ENCODE measurements around the gene MANF. TPM values are rescaled to one million over a fixed set of nuclear protein-coding genes. Genes with fewer than 3 reads are reported as not detected.
"Not testable (repeated sequence)": the region's sequence is repeated elsewhere in the genome, so short reads cannot be mapped to it uniquely, and the experiment has no call there.

MANF gene
- total RNA-seq, 1 donor from 2014 or later = 75.7 TPM

DNA sequence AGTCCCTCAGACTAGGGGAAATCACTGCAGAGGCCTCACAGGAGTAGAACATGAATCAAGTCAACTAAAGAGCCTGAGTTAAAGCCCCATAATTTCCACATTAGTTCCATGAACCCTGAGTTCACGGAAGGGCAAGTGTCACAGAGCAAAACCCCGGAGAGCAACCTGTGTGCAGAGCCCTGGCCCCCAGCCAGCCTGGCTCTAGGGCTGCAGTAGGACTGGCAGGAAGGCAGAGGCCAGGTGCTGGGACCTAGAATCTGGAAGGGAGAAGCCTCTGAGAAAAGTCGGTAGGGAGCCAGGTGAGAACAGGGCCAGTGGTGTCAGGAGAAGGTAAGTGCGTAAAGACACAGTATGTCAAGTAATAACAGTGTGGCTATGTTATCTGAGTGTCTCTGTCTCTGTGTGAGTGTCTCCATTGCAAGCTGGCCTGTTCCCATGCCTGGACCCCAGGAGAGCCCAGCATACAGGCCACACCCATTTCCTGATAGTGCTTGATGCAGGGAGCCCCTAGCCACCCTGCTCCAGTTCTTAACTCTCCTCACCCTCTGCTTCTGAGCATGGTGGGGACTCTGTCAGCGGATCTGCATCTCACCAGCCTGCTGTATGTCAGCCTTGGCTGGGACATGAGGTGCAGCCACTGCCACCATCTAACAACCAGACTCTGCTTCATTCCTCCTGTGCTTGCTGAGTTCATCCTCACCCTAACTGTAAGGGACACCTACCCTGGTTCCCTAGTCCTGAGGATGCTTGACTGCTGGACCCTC lies 11.3 kb upstream of the MANF start:
- DNase-seq (ENCODE audit: low read depth in 2 of 2) = no peak

DNA sequence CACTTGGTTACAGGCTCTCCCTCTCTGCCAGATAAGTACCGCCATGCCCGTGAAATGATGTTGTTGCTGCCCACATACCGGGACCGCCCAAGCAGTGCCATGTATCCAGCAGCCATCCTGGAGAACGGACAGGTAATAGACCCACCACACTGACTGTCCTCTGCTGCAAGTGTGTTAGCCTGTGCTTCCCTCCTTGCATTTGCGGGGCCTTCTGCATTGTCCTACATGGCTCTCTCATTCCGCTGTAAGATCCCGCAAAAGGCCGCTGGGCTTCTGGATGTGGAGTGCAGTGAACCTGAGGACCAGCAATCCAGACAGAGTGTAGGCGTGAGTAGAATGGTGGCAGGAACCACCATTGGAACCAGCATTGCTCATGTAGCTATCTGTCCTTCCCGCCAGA lies 10.6 kb upstream of the MANF start:
- no peak for DNase-seq (ENCODE audit: low read depth in 2 of 2)

DNA sequence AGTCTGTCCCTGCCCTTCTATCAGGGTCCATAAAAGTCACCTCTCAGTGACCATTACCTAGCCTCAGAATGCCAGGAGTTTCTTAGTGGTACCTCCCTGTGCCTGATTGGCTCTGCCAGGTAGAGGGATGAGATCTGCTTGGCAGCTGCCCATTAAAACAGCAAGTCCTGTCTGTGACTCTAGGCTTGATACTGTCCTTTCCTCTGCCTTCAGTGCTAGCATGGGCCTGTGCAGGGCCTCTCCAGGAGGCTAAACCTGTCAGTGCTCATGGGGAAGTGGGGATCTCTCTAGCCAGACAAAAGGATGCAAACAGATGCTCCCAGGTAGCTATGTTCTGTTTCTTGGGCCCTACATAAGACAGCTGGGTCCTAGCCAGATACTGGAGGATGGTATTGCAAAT lies 10.0 kb upstream of the MANF start:
- DNase-seq (ENCODE audit: low read depth in 2 of 2) = no peak

- no peak for DNase-seq (ENCODE audit: low read depth in 2 of 2)
Observed at GRCh38 chr3:51375571-51375970, 9.5 kb upstream of the MANF start.

- no peak for DNase-seq (ENCODE audit: low read depth in 2 of 2)
Observed at GRCh38 chr3:51378065-51378464, 7.0 kb upstream of the MANF start.

- no peak for DNase-seq (ENCODE audit: low read depth in 2 of 2)
Observed at GRCh38 chr3:51378726-51379125, 6.4 kb upstream of the MANF start.

- DNase-seq (ENCODE audit: low read depth in 2 of 2) = peak in 1 of 2 donors; percentile 21
Observed at GRCh38 chr3:51379301-51379700, 5.8 kb upstream of the MANF start.

GRCh38 chr3:51379746-51380455 lies 5.2 kb upstream of the MANF start:
- no peak for DNase-seq (ENCODE audit: low read depth in 2 of 2)

DNA sequence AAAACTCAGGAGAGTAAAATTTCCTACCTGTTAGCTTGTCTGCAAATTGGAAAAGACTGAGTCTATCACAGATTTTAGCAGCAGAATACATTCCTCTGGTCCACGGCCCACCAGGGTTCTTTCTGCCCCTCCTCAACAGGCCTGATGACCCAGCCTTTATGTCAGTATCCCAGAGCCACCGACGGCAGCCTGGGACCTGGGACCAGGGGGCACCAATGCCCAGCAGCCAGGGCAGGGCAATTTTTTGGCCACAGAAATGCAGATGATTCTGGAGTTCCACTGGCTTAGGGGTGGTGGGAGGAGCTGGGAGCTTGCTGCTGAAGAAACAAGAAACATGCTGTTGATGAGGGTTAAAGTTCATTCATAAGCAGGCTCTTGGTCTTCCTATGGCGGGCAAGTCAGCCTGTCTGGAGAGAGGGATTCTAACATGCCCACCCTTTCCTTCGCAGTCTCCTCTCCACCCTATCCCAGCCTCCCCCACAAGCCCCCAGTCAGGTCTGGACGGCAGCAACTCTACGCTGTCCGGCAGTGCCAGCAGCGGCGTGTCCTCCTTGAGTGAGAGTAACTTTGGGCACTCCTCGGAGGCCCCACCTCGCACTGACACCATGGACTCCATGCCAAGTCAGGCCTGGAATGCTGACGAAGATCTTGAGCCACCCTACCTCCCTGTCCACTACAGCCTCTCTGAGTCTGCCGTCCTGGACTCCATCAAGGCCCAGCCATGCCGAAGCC lies 4.3 kb upstream of the MANF start:
- DNase-seq (ENCODE audit: low read depth in 2 of 2) = no peak

DNA sequence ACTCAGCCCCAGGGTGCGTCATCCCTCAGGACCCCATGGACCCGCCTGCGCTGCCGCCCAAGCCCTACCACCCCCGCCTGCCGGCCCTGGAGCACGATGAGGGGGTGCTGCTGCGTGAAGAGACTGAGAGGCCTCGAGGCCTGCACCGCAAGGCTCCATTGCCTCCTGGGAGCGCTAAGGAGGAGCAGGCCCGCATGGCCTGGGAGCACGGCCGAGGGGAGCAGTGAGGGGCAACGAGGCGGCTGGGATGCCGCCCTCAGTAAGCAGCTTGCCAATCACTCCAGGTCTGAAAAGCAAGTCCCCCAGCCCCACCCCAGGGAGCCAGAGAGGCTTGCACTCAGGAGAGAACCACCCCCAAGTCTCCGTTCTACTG lies 3.8 kb upstream of the MANF start:
- no peak for DNase-seq (ENCODE audit: low read depth in 2 of 2)

GRCh38 chr3:51382076-51382745 lies 2.9 kb upstream of the MANF start:
- DNase-seq (ENCODE audit: low read depth in 2 of 2) = no peak

DNA sequence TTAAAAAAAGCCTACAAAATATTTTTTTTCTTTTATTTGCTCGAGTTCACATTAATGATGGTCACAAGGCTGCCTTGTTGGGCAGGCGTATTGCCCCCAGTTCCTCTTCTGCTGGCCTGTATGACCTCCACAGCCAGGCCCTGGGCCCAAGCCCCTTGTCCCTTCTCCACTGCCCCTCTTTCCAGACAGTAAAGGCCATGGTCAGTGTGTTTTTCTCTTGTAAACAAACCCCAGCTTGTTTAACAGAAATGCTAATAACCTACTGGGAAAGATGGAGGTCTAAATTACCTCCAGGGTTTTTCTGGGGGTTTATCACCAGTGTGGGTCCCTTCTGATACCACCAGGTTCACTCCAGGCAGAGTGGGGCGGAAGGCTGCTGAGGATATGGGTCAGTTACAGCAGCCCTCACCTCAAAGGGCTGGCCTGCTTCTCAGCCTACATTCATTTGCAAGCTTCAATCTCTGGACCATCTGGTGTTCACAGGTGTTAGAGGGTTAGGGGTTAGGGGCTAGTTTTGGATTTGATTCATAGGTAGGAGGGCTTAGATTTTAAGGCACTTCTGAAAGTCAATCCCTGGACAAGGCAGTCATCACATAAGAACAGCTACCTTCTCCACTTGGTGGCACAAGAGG lies 2.0 kb upstream of the MANF start:
- no peak for DNase-seq (ENCODE audit: low read depth in 2 of 2)

DNA sequence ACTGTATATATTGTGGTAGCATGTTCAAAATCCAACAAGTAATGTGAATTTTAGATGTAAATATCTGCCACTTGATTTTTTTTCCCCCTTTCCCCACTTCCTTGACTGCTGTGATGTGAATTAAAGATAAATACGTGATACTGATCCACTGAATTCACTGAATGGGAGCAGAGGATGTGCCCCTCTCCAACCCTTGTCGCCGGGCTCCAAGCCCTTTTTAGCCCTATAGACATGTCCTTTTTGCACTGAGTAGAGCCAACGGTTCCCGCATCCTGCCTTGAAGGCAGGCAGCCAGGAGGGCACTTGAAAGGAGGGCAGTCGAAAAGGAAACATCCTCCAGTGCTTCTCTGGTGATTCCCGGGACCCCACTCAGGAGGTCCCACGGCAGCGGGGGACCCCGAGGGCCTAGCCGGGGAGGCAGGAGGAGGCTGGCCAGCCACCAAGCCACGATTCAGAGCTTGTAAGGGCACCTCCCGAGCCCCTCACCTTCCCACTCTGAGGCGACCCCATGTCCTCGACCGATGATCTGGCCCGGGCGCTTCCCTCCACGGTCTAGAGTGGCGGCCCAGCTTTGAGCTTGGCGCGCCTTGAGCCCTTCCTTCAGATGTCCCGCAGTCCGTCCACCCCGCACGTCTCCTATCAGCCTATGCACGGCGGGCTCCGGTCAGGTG lies 901 bp upstream of the MANF start:
- peak; percentile 3 to 32 for DNase-seq (ENCODE audit: low read depth in 2 of 2)

- DNase-seq (ENCODE audit: low read depth in 2 of 2) = peak in 1 of 2 donors; percentile 31
Observed at GRCh38 chr3:51385621-51386091, 565 bp downstream of the MANF start.

DNA sequence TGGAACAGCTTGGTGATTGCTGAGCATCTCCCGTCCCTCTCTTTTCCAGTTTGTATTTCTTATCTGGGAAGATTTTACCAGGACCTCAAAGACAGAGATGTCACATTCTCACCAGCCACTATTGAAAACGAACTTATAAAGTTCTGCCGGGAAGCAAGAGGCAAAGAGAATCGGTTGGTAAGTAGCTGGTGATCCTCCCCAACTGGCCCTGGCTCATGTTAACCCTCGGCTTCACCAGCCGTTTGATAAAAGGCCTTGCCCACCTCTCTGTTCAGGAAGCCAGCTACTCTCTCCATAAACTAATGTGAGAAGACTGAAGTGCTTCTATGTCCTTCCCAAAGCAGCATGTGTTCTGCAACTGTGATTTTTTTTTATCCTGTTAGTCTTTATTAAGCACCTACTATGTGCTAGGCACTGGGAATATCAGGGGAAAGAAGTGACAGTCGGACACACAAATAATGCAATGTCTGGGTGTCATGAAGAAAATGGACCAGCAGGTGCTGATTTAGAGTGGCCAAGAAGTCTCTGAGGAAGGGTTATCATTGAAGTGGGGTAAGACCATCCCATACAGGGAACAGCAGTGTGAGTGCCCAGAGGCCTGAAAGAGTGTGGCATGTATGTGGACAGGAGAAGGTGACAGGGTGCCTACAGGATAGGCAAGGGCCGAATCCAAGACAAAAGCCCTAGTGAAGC lies 1.2 kb downstream of the MANF start:
- DNase-seq (ENCODE audit: low read depth in 2 of 2) = no peak

DNA sequence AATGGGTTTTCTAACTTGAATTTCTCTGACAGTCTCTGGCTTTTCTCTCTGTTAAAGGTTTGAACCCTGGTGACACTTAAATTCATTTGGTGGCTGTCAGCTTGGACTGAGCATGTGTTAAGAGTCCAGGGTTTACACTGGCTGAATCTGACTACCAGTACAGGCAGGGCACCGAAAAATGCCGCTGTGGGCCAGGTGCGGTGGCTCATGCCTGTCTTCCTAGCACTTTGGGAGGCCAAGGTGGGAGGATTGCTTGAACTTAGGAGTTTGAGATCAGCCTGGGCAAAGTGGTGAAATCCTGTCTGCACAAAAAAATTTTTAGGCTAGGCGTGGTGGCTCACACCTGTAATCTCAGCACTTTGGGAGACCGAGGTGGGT lies 1.8 kb downstream of the MANF start:
- no peak for DNase-seq (ENCODE audit: low read depth in 2 of 2)

- DNase-seq (ENCODE audit: low read depth in 2 of 2) = not testable (repeated sequence)
Observed at GRCh38 chr3:51387281-51387680, 2.2 kb downstream of the MANF start.

DNA sequence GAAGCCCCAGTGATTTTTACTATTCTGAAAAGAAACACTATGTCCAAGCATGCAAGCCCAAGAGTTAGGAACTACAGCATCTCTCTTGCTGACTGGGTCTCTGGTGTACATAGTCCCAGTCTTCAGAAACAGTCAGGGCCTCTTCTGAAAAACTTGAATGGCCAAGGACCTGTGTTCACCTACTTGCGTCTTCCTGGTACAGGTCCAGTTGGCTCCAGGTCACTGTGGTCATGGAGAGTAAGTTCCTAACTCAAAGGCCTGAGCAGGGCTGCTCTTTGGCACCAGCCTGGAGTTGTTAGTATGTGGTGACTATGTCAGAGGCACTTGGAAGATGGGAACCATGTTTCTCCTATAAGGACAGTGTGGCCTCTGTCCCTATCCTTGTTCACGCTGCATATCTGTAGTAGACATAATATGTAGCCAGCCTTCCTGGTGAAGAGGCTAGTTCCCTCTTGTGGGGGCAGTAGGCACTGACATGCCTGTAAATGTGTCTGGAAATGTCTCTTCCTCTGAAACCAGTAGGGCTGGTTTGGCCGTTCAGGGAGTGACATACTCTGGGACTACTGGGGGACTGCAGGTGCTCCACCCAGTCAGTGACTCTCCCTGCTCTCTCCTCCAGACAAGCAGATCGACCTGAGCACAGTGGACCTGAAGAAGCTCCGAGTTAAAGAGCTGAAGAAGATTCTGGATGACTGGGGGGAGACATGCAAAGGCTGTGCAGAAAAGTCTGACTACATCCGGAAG lies 3.4 kb downstream of the MANF start:
- peak in 1 of 2 donors; percentile 44 for DNase-seq (ENCODE audit: low read depth in 2 of 2)

DNA sequence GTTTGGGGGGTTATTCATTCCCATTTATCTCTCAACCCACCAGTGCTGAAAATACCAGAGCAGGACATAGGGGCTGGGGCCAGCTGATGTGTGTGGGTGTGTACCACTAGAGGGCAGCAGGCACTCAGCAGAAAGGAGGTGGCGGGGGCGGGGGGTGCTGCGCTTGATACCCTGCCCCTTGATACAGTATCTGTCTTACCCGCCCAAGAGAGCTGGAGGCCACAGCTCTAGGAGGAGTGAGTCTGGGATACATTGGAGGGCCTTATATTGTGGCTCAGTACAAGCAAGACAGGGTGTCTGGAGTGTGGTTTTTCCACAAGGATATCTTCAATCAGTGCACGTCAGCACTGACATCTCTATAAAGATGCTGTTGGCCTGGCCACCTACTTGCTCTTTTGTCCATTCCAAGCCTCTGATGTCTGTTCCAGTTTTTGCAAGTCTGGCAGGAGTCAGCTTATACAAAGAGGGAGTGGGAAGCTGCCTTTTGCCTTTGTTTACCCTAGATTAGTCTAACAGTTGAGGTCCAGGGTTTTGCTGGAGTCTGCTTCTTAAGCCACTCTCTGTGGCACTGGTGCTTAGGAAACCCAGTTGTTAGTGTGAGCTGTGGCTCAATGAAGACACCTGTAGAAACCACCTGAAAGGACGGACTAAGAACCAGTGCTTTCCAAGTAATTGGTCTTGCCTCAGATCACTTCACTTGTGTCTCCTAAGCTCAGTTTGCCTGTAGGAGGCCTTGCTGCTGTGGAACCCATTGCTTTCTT lies 4.5 kb downstream of the MANF start:
- peak; percentile 39 to 76 for DNase-seq (ENCODE audit: low read depth in 2 of 2)

All from dermis microvascular lymphatic vessel endothelial cell (primary cell).